H1 (cell line): ENCODE measurements around the gene COPA. TPM values are rescaled to one million over a fixed set of nuclear protein-coding genes. Genes with fewer than 3 reads are reported as not detected.

Experiments used
- CTCF ChIA-PET: fragments of 300-600 bp; sonication (Branson Sonifier 250); formaldehyde crosslinking; loops from one replicate; lab custom pipeline; 2021; ENCODE audit not compliant: partially characterized antibody; lab: Charles Lee
- POLR2A ChIA-PET: fragments of 300-600 bp; sonication (Branson Sonifier 250); formaldehyde crosslinking; loops from one replicate; lab custom pipeline; 2021; ENCODE audit warnings: inconsistent platforms; ENCODE audit not compliant: partially characterized antibody; lab: Charles Lee
- DNase-seq, 2 experiments: peaks; one replicate each; pipeline versions ENCODE4 v3.0.0 to v3.0.0-alpha.2; 2010 to 2022; ENCODE audit warnings: low spot score in 2 of 2, low read depth in 1 of 2, mixed read lengths in 1 of 2
- FAIRE-seq: peaks from 2 replicates; lab custom pipeline; 2011; peaks lifted over from hg19 to GRCh38; lab: Jason Lieb, UNC
- H2AFZ ChIP-seq: 2 replicates; pipeline ENCODE4 v1.8.1; 2012; ENCODE audit warnings: low read length, inconsistent platforms
- H2AK5ac ChIP-seq: 2 replicates; pipeline ENCODE4 v1.6.1; 2013; ENCODE audit warnings: low read depth, low read length
- H2BK120ac ChIP-seq: replicated peaks from 2 replicates; pipeline ENCODE3; 2013; ENCODE audit warnings: low read depth, low read length, inconsistent platforms
- H2BK12ac ChIP-seq: 2 replicates; pipeline ENCODE4 v1.6.1; 2013; ENCODE audit warnings: low read depth, low read length
- H2BK15ac ChIP-seq: 2 replicates; pipeline ENCODE4 v1.6.1; 2013; ENCODE audit warnings: low read length
- H2BK20ac ChIP-seq: 2 replicates; pipeline ENCODE4 v1.6.1; 2013; ENCODE audit warnings: low read length
- H2BK5ac ChIP-seq: 2 replicates; pipeline ENCODE4 v1.6.1; 2013; ENCODE audit warnings: low read depth, low read length
- H3K14ac ChIP-seq: 2 replicates; pipeline ENCODE4 v1.6.1; 2013; ENCODE audit warnings: inconsistent platforms; ENCODE audit not compliant: insufficient read length
- H3K18ac ChIP-seq: 2 replicates; pipeline ENCODE4 v1.6.1; 2013; ENCODE audit warnings: low read length; ENCODE audit errors: extremely low read depth
- H3K23ac ChIP-seq: 2 replicates; pipeline ENCODE4 v1.6.1; 2013; ENCODE audit warnings: inconsistent platforms; ENCODE audit not compliant: insufficient read length
- H3K23me2 ChIP-seq: 2 replicates; pipeline ENCODE4 v1.6.1; 2013; ENCODE audit warnings: low read depth, low read length
- H3K27ac ChIP-seq: 2 replicates; pipeline ENCODE4 v1.6.1; 2011; ENCODE audit warnings: low read depth, low read length, inconsistent platforms
- H3K27me3 ChIP-seq, 4 experiments: replicated peaks in 1 of 4; 1 replicate in 1 of 4; 2 replicates in 3 of 4; pipeline versions ENCODE4 v1.6.1 to v1.8.1; 2011 to 2013; ENCODE audit warnings: low read length in 3 of 4, mild to moderate bottlenecking in 3 of 4, inconsistent platforms in 2 of 4, mixed read lengths in 2 of 4, moderate library complexity in 1 of 4; ENCODE audit not compliant: control insufficient read depth in 3 of 4, insufficient read depth in 3 of 4; ENCODE audit errors: extremely low read depth in 1 of 4
- H3K36me3 ChIP-seq, 4 experiments: 2 replicates each; pipeline versions ENCODE4 v1.6.1 to v1.8.1; 2011 to 2013; ENCODE audit warnings: mild to moderate bottlenecking in 4 of 4, low read length in 3 of 4, moderate library complexity in 2 of 4, control low read depth in 1 of 4, inconsistent platforms in 1 of 4; ENCODE audit not compliant: insufficient read depth in 4 of 4, control insufficient read depth in 2 of 4
- H3K4ac ChIP-seq: replicated peaks from 2 replicates; pipeline ENCODE3; 2013; ENCODE audit warnings: low read length, low read depth, mixed read lengths, inconsistent platforms; ENCODE audit not compliant: insufficient read length
- H3K4me1 ChIP-seq, 4 experiments: replicated peaks in 1 of 4; 1 replicate in 1 of 4; 2 replicates in 3 of 4; pipeline versions ENCODE4 v1.6.1 to v1.8.1; 2011 to 2013; ENCODE audit warnings: low read length in 3 of 4, inconsistent platforms in 2 of 4, mixed read lengths in 1 of 4; ENCODE audit not compliant: insufficient read depth in 4 of 4, control insufficient read depth in 3 of 4
- H3K4me2 ChIP-seq, 2 experiments: 2 replicates each; pipeline versions ENCODE4 v1.6.1 to v1.8.1; 2011 to 2013; ENCODE audit warnings: low read depth in 2 of 2, low read length in 2 of 2, control low read depth in 1 of 2, inconsistent platforms in 1 of 2, mild to moderate bottlenecking in 1 of 2; ENCODE audit not compliant: insufficient read depth in 1 of 2
- H3K4me3 ChIP-seq, 4 experiments: fragments of 200-600, 300-600 bp in 1 of 4; sonication (generic), shearing (Covaris generic), sonication (Bioruptor Twin) in 1 of 4; 2 replicates each; pipeline versions ENCODE4 v1.5.1 to v1.8.1; 2011 to 2016; ENCODE audit warnings: low read length in 4 of 4, low read depth in 3 of 4, control low read depth in 2 of 4, inconsistent platforms in 2 of 4, mild to moderate bottlenecking in 2 of 4, mixed read lengths in 1 of 4, moderate library complexity in 1 of 4; ENCODE audit not compliant: insufficient read depth in 2 of 4; ENCODE audit errors: extremely low read depth in 1 of 4
- H3K56ac ChIP-seq: replicated peaks from 2 replicates; pipeline ENCODE3; 2013; ENCODE audit warnings: low read depth, mild to moderate bottlenecking, mixed read lengths, low read length, inconsistent platforms; ENCODE audit not compliant: insufficient read length
- H3K79me1 ChIP-seq: 2 replicates; pipeline ENCODE4 v1.6.1; 2013; ENCODE audit warnings: low read depth, low read length, control low read depth
- H3K79me2 ChIP-seq, 2 experiments: 2 replicates each; pipeline versions ENCODE4 v1.6.1 to v1.8.1; 2012 to 2013; ENCODE audit warnings: low read length in 2 of 2, mild to moderate bottlenecking in 2 of 2, inconsistent platforms in 1 of 2; ENCODE audit not compliant: insufficient read depth in 2 of 2, control insufficient read depth in 1 of 2
- H3K9ac ChIP-seq, 4 experiments: replicated peaks in 1 of 4; 1 replicate in 1 of 4; 2 replicates in 3 of 4; pipeline versions ENCODE4 v1.6.1 to v1.8.1; 2011 to 2013; ENCODE audit warnings: low read depth in 3 of 4, low read length in 3 of 4, control low read depth in 2 of 4, mild to moderate bottlenecking in 2 of 4, moderate library complexity in 2 of 4, inconsistent platforms in 1 of 4; ENCODE audit errors: extremely low read depth in 1 of 4
- H3K9me3 ChIP-seq, 2 experiments: 2 replicates each; pipeline versions ENCODE4 v1.6.1 to v1.8.1; 2012 to 2013; ENCODE audit warnings: mild to moderate bottlenecking in 2 of 2, moderate library complexity in 2 of 2, control low read depth in 1 of 2, inconsistent platforms in 1 of 2, low read depth in 1 of 2, low read length in 1 of 2, mixed read lengths in 1 of 2; ENCODE audit not compliant: insufficient read depth in 2 of 2
- H4K20me1 ChIP-seq, 2 experiments: replicated peaks in 1 of 2; 2 replicates each; pipeline versions ENCODE3 to v1.8.1; 2011 to 2013; ENCODE audit warnings: inconsistent platforms in 2 of 2, low read length in 2 of 2, mild to moderate bottlenecking in 1 of 2; ENCODE audit not compliant: insufficient read depth in 2 of 2, control insufficient read depth in 1 of 2
- H4K5ac ChIP-seq: 2 replicates; pipeline ENCODE4 v1.6.1; 2013; ENCODE audit warnings: low read length, low read depth, mixed read lengths, inconsistent platforms; ENCODE audit not compliant: insufficient read length
- H4K8ac ChIP-seq: 2 replicates; pipeline ENCODE4 v1.8.0; 2013; ENCODE audit warnings: mild to moderate bottlenecking, moderate library complexity, low read length, inconsistent platforms; ENCODE audit not compliant: insufficient read depth; ENCODE audit errors: extremely low read depth
- H4K91ac ChIP-seq: replicated peaks from 2 replicates; pipeline ENCODE3; 2013; ENCODE audit warnings: low read length, mixed read lengths, inconsistent platforms; ENCODE audit not compliant: insufficient read length
- ASH2L ChIP-seq: fragments of 200-600, 300-600 bp; sonication (generic); IDR thresholded peaks from one replicate; pipeline ENCODE4 v1.7.1; 2017; ENCODE audit warnings: low read length
- BACH1 ChIP-seq: IDR thresholded peaks from 2 replicates; pipeline ENCODE4 v1.6.1; 2012; ENCODE audit warnings: low read length, improper control_type of control experiment
- BRCA1 ChIP-seq: IDR thresholded peaks from 2 replicates; pipeline ENCODE4 v1.6.1; 2012; ENCODE audit warnings: low read depth, low read length, improper control_type of control experiment
- CHD2 ChIP-seq: IDR thresholded peaks from 2 replicates; pipeline ENCODE4 v1.6.1; 2012; ENCODE audit warnings: low read length, improper control_type of control experiment
- EGR1 ChIP-seq: IDR thresholded peaks from 2 replicates; pipeline ENCODE4 v1.6.1; 2011; ENCODE audit warnings: low read depth, low read length, borderline replicate concordance
- KDM1A ChIP-seq: fragments of 200-600, 300-600 bp; sonication (generic); IDR thresholded peaks from 2 replicates; pipeline ENCODE4 v1.7.1; 2016; ENCODE audit warnings: mild to moderate bottlenecking, low read length, borderline replicate concordance
- SP4 ChIP-seq: IDR thresholded peaks from 2 replicates; pipeline ENCODE4 v1.6.1; 2012; ENCODE audit warnings: low read length, inconsistent platforms
- SRF ChIP-seq: IDR thresholded peaks from 2 replicates; pipeline ENCODE4 v1.6.1; 2011; ENCODE audit warnings: mild to moderate bottlenecking, low read depth, low read length, moderate library complexity
- SUZ12 ChIP-seq: fragments of 200-600 bp; sonication (generic); IDR thresholded peaks from 2 replicates; pipeline ENCODE4 v1.6.1; 2012; ENCODE audit warnings: mild to moderate bottlenecking, inconsistent platforms, low read length, moderate library complexity, mixed read lengths
- TAF1 ChIP-seq: IDR thresholded peaks from 2 replicates; pipeline ENCODE4 v1.6.1; 2011; ENCODE audit warnings: mild to moderate bottlenecking, low read depth, low read length
- YY1 ChIP-seq: IDR thresholded peaks from 2 replicates; pipeline ENCODE4 v1.6.1; 2011; ENCODE audit warnings: low read depth, mild to moderate bottlenecking, low read length
- polyA plus RNA-seq, 7 experiments: library from polyadenylated mRNA; depleted of rRNA in 3 of 7; stranded (reverse) in 5 of 7; unstranded in 2 of 7; fragments of >200 nt in 5 of 7; fragments of 200-250 nt in 2 of 7; gene quantifications; 1 replicate in 5 of 7; 2 replicates in 1 of 7; 4 replicates in 1 of 7; pipeline versions ENCODE4 v1.2.1 to v1.2.3, GENCODE V29; 2011 to 2013; ENCODE audit warnings: missing spikeins in 2 of 7, mixed read lengths in 2 of 7
- total RNA-seq: library from RNA; stranded (reverse); fragmentation: NEBNext Ultra II Directional; extraction: Animal tissue kit (Norgen Biotek cat#: 25700); gene quantifications from 2 replicates; pipeline ENCODE4 v1.2.1, GENCODE V29; 2021
- TF ChIP-seq, protein P1 (sequence below), 3 experiments: IDR thresholded peaks; 1 replicate in 2 of 3; 2 replicates in 1 of 3; pipeline versions ENCODE4 v1.5.1 to v1.6.1; 2011; ENCODE audit warnings: low read length in 3 of 3, mild to moderate bottlenecking in 3 of 3, inconsistent platforms in 2 of 3, low read depth in 1 of 3, moderate library complexity in 1 of 3; ENCODE audit not compliant: insufficient read depth in 1 of 3; ENCODE audit errors: control extremely low read depth in 1 of 3

Gene COPA
- total and polyA plus RNA-seq, 2 of the 8 experiments (the other 6 are each of a cell fraction or from before 2014, with no cell fraction given), result 78.2 to 115 TPM

DNA sequence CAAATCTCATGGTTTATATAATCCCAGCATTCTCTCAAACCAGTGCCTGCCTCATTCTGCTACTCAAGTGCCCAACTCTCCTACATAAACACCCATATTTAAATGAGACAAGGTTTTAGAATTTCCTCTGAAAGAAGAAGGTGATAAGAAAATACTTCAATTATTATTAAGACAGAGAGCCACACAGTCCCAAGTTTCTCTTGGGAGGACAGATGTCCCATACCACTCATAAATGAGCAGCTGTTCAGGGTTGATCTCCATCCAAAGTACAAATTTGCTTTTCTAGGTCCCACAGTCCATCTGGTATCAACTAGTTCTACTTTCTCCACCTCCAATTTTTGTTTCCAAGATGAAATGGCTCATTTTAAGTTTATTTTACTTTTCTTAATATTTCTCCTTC is 92.0 kb downstream of the COPA start:
- Histone ChIP-seq H3K27ac (no peak overlapping the region), H3K9me3 (no peaks in the 10 kb centered on the region), H3K4me2 (no peak overlapping the region), H3K23ac (no peak overlapping the region), H3K4ac (no peak overlapping the region), H3K4me3 (no peak overlapping the region), H3K4me1 (no peaks in the 10 kb centered on the region; a peak in 1 of 7 replicates), H2AFZ (no peak overlapping the region), H2BK5ac (no peak overlapping the region), H3K14ac (no peak overlapping the region), H3K79me1 (peaks cover 4% of the 10 kb centered on the region), H4K20me1 (peaks cover 2 to 5% of the 10 kb centered on the region in 2 experiments), H3K36me3 (peaks cover 0 to 10% (median 0%) of the 10 kb centered on the region in 4 experiments; a peak in 2 of 8 replicates), H3K56ac (no peak overlapping the region), H4K5ac (no peak overlapping the region), H2AK5ac (no peak overlapping the region), H4K91ac (no peak overlapping the region), H3K23me2 (no peaks in the 10 kb centered on the region), H3K27me3 (no peaks in the 10 kb centered on the region), H3K9ac (no peak overlapping the region), H4K8ac (no peak overlapping the region), H3K18ac (no peak overlapping the region), H2BK15ac (no peak overlapping the region), H2BK20ac (no peak overlapping the region), H3K79me2 (peaks cover 0 to 74% of the 10 kb centered on the region in 2 experiments; a peak in 2 of 4 replicates), H2BK12ac (no peak overlapping the region), H2BK120ac (no peak overlapping the region)
- ChIA-PET POLR2A (interaction anchor here (1.2 to 3.7 kb wide), 3 partner anchors 10 to 31 kb away, joined by 3 to 37 read pairs (median 9); partner anchors contain the start of gene DCAF8), CTCF (interaction anchor here (0.7 to 6.1 kb wide), 26 partner anchors 10 to 166 kb away, joined by 3 to 73 read pairs (median 12); partner anchors contain the start of genes CASQ1 and IGSF8)
- FAIRE-seq (no peak), DNase-seq (no peak)
- TF ChIP-seq ASH2L, result no peak
- no peak for TF ChIP-seq SRF
- TF ChIP-seq SUZ12, result no peak
- no peak for TF ChIP-seq BACH1
- TF ChIP-seq TAF1, result no peak
- TF ChIP-seq BRCA1, result no peak
- TF ChIP-seq CHD2, result no peak
- no peak for TF ChIP-seq KDM1A
- no peak for TF ChIP-seq YY1
- no peak for TF ChIP-seq SP4
- TF ChIP-seq, protein P1, sequence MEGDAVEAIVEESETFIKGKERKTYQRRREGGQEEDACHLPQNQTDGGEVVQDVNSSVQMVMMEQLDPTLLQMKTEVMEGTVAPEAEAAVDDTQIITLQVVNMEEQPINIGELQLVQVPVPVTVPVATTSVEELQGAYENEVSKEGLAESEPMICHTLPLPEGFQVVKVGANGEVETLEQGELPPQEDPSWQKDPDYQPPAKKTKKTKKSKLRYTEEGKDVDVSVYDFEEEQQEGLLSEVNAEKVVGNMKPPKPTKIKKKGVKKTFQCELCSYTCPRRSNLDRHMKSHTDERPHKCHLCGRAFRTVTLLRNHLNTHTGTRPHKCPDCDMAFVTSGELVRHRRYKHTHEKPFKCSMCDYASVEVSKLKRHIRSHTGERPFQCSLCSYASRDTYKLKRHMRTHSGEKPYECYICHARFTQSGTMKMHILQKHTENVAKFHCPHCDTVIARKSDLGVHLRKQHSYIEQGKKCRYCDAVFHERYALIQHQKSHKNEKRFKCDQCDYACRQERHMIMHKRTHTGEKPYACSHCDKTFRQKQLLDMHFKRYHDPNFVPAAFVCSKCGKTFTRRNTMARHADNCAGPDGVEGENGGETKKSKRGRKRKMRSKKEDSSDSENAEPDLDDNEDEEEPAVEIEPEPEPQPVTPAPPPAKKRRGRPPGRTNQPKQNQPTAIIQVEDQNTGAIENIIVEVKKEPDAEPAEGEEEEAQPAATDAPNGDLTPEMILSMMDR (IDR thresholded peaks at IDR 0.05; ENCODE audit: control extremely low read depth in 1 of 3, insufficient read depth in 1 of 3, low read depth in 1 of 3, low read length in 3 of 3), result no peak
- no peak for TF ChIP-seq EGR1
